Measurements from ENCODE around the gene CPA4. TPM values are rescaled to one million over a fixed set of nuclear protein-coding genes. Genes with fewer than 3 reads are reported as not detected.

CPA4 gene
- total RNA-seq, 2 donors from 2014 or later = not detected

DNA sequence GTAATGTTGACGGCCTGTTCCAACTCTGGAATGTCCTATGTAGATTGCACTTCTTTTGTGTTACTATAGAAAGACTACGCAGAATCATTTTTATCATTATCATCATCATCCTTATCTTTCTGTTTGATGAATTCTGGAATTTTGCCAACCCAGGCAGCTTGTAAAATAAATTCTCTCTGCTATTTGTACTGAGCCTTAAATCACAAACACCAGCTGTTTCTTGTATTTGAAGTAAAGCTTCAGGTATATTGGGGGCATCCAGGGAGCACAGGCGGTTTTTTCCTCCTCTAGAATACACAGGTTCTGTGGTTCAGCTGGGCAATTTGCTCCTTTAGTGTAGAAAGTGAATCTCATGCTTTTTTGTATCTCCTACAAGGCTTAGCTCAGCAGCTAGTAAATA, 36.7 kb downstream of the CPA4 start:
- DNase-seq (ENCODE audit: low spot score) (no peak), ATAC-seq (ENCODE audit: insufficient number of reproducible peaks, low FRiP score, low read depth) (no peak)
- no peak overlapping the region for H3K27ac ChIP-seq
- H3K4me1 ChIP-seq (ENCODE audit: control insufficient read depth in 1 of 2, low read depth in 2 of 2) = peaks cover 0 to 6% of the 10 kb centered on the region in 2 donors
- no peaks in the 10 kb centered on the region for H3K36me3 ChIP-seq
- no peaks in the 10 kb centered on the region for H3K27me3 ChIP-seq (replicated peaks; ENCODE audit: insufficient read depth)
- no peaks in the 10 kb centered on the region for H3K9me3 ChIP-seq
- TF ChIP-seq, protein P1, sequence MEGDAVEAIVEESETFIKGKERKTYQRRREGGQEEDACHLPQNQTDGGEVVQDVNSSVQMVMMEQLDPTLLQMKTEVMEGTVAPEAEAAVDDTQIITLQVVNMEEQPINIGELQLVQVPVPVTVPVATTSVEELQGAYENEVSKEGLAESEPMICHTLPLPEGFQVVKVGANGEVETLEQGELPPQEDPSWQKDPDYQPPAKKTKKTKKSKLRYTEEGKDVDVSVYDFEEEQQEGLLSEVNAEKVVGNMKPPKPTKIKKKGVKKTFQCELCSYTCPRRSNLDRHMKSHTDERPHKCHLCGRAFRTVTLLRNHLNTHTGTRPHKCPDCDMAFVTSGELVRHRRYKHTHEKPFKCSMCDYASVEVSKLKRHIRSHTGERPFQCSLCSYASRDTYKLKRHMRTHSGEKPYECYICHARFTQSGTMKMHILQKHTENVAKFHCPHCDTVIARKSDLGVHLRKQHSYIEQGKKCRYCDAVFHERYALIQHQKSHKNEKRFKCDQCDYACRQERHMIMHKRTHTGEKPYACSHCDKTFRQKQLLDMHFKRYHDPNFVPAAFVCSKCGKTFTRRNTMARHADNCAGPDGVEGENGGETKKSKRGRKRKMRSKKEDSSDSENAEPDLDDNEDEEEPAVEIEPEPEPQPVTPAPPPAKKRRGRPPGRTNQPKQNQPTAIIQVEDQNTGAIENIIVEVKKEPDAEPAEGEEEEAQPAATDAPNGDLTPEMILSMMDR (IDR thresholded peaks at IDR 0.05) = no peak
- no peak overlapping the region for H3K4me3 ChIP-seq

DNA sequence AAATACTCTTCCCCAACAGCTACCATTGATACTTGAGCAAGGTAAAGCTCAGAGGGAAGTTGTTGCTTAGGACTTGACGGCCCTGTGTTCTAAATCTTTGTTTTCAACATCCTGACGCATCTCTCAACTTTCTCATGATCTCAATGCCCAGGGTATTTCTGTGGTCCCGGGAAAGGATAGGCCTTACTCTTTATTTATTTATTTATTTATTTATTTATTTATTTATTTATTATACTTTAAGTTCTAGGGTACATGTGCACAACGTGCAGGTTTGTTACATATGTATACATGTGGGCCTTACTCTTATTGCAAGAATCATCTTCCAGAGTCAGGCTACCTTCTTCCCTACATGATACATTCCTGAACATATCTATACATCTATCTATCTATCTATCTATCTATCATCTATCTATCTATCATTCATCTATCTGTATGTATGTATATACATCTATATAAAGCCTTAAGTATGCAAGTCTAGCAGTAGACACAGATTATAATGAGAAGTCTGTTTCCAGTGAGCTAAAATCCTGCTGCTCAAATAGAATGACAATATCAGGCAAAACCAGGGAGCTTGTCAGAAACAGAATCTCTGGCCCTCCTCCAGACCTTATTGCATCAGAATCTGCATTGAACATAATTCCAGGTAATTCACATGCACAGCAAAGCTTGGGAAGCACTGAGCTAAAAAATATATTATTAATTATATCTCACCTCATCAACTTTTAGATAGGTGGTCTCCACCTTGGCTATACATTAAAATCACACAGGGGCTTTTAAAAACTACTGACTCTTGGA, 39.5 kb downstream of the CPA4 start:
- no peaks in the 10 kb centered on the region for H3K36me3 ChIP-seq
- peaks cover 0 to 11% of the 10 kb centered on the region in 2 donors for H3K4me1 ChIP-seq (ENCODE audit: control insufficient read depth in 1 of 2, low read depth in 2 of 2)
- H3K27me3 ChIP-seq (replicated peaks; ENCODE audit: insufficient read depth) = no peaks in the 10 kb centered on the region
- TF ChIP-seq, protein P1 (IDR thresholded peaks at IDR 0.05) = no peak
- no peaks in the 10 kb centered on the region for H3K9me3 ChIP-seq
- no peak for DNase-seq (ENCODE audit: low spot score)
- no peak overlapping the region for H3K27ac ChIP-seq
- ATAC-seq (ENCODE audit: insufficient number of reproducible peaks, low FRiP score, low read depth) = no peak
- H3K4me3 ChIP-seq = no peak overlapping the region

DNA sequence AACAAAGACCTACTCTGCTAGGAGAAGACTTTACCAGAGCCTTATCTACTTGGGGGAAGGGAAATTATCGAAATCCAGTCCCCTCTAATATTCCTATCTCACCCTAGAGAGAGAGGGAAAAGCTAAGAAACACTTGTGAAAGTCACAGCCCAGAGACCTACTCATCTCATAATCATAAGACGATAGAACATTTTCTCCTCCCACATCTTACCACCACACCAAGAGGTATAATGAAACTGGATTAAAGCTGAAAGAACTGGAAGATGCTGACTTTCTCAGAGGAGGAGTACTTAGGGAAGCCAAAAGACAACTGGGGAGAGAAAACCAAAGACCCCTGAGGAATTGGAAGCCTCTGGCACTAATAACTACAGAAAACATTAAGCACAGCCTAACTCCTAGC, 40.9 kb downstream of the CPA4 start:
- H3K9me3 ChIP-seq = no peaks in the 10 kb centered on the region
- no peak overlapping the region for H3K27ac ChIP-seq
- TF ChIP-seq, protein P1 (IDR thresholded peaks at IDR 0.05) = no peak
- no peak overlapping the region for H3K4me3 ChIP-seq
- H3K36me3 ChIP-seq = no peaks in the 10 kb centered on the region
- ATAC-seq (ENCODE audit: insufficient number of reproducible peaks, low FRiP score, low read depth) = no peak
- no peaks in the 10 kb centered on the region for H3K27me3 ChIP-seq (replicated peaks; ENCODE audit: insufficient read depth)
- DNase-seq (ENCODE audit: low spot score) = no peak
- peaks cover 0 to 11% of the 10 kb centered on the region in 2 donors for H3K4me1 ChIP-seq (ENCODE audit: control insufficient read depth in 1 of 2, low read depth in 2 of 2)

DNA sequence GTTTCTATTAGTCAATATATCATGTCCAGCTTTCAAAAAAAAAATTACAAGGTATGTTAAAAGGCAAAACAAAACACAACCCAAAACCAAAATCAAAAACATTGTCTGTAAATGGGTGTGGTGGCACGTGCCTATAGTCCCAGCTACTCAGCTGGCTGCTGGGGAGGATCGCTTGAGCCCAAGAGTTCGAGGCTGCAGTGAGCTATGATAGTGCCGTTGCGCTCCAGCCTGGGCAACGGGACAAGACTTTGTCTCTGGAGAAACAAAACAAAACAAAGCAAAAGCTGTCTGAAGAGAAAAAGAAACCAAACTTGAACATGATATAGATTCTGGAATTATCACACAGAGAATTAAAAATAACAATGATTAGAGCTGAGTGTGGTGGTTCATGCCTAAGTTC, 41.3 kb downstream of the CPA4 start:
- H3K36me3 ChIP-seq = no peaks in the 10 kb centered on the region
- H3K4me1 ChIP-seq (ENCODE audit: control insufficient read depth in 1 of 2, low read depth in 2 of 2) = peaks cover 0 to 11% of the 10 kb centered on the region in 2 donors
- DNase-seq (ENCODE audit: low spot score) (no peak), ATAC-seq (ENCODE audit: insufficient number of reproducible peaks, low FRiP score, low read depth) (no peak)
- no peaks in the 10 kb centered on the region for H3K9me3 ChIP-seq
- TF ChIP-seq, protein P1 (IDR thresholded peaks at IDR 0.05) = no peak
- no peaks in the 10 kb centered on the region for H3K27me3 ChIP-seq (replicated peaks; ENCODE audit: insufficient read depth)
- no peak overlapping the region for H3K27ac ChIP-seq
- no peak overlapping the region for H3K4me3 ChIP-seq

DNA sequence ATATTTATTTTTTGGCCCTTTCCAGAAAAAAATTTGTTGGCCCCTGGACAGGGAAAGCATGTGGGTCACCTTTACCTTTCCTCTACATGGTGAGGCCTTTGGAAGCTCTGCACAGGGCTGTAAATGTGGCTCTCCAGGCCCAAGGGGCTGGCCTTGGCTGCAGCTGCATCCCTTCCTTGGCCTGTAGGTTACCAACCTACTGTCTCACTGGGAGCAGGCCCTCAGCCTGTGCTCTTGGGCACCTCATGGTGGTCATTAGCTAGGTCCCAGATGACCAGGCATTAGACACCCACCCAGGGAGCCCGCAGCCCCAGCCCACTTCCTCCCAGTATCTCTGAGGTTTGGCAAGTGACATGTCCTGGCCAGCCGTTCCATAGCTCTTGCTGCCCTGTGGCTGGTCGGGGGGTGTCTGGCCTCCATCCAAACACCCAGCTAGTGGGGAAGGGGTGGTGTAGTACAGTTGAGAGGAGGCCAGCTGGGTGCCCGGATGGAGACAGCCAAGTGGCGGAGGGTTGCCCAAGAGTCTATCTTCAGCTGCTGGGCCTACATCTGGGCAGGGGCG, 44.5 kb downstream of the CPA4 start:
- no peaks in the 10 kb centered on the region for H3K9me3 ChIP-seq
- H3K4me3 ChIP-seq = no peak overlapping the region
- H3K27me3 ChIP-seq (replicated peaks; ENCODE audit: insufficient read depth) = no peaks in the 10 kb centered on the region
- ATAC-seq (ENCODE audit: insufficient number of reproducible peaks, low FRiP score, low read depth) = no peak
- TF ChIP-seq, protein P1 (IDR thresholded peaks at IDR 0.05) = no peak
- no peak overlapping the region for H3K27ac ChIP-seq
- H3K4me1 ChIP-seq (ENCODE audit: control insufficient read depth in 1 of 2, low read depth in 2 of 2) = peaks cover 0 to 11% of the 10 kb centered on the region in 2 donors
- no peak for DNase-seq (ENCODE audit: low spot score)
- H3K36me3 ChIP-seq = no peaks in the 10 kb centered on the region
